Mucosa of rectum (tissue), 2 donors: ENCODE results near the gene PRLHR.

Experiments used
- H3K27ac ChIP-seq, 2 donors: one replicate each; pipeline ENCODE4 v1.7.0; 2013; ENCODE audit warnings: inconsistent platforms in 2 of 2, low read depth in 2 of 2, low read length in 2 of 2
- H3K27me3 ChIP-seq, 2 donors: one replicate each; pipeline ENCODE4 v1.7.0; 2013; ENCODE audit warnings: low read length in 2 of 2; ENCODE audit not compliant: control insufficient read depth in 2 of 2, insufficient read depth in 2 of 2
- H3K36me3 ChIP-seq, 2 donors: one replicate each; pipeline ENCODE4 v1.7.0; 2013; ENCODE audit warnings: low read length in 2 of 2; ENCODE audit not compliant: control insufficient read depth in 2 of 2, insufficient read depth in 2 of 2
- H3K4me1 ChIP-seq, 2 donors: one replicate each; pipeline ENCODE4 v1.7.0; 2013; ENCODE audit warnings: low read length in 2 of 2, mild to moderate bottlenecking in 1 of 2; ENCODE audit not compliant: control insufficient read depth in 2 of 2, insufficient read depth in 2 of 2
- H3K4me3 ChIP-seq, 2 donors: one replicate each; pipeline ENCODE4 v1.7.0; 2013; ENCODE audit warnings: low read length in 2 of 2
- H3K9ac ChIP-seq, 2 donors: one replicate each; pipeline ENCODE4 v1.7.0; 2013; ENCODE audit warnings: low read length in 2 of 2, low read depth in 1 of 2, mild to moderate bottlenecking in 1 of 2
- H3K9me3 ChIP-seq, 2 donors: one replicate each; pipeline ENCODE4 v1.7.0; 2013; ENCODE audit warnings: low read length in 2 of 2; ENCODE audit not compliant: control insufficient read depth in 2 of 2
- donor health status: healthy.
- donor health status: Normal muscosa, but diverticular disease.

The PRLHR gene

GRCh38 chr10:118573512-118573911 lies 21.9 kb downstream of the PRLHR start:
- Histone ChIP-seq H3K27me3 (no peaks in the 10 kb centered on the region), H3K4me1 (peaks cover 0 to 1% of the 10 kb centered on the region in 2 donors), H3K36me3 (no peaks in the 10 kb centered on the region), H3K9me3 (no peaks in the 10 kb centered on the region), H3K4me3 (no peak overlapping the region), H3K27ac (no peak overlapping the region), H3K9ac (no peak overlapping the region)

- Histone ChIP-seq H3K4me3 (no peak overlapping the region), H3K36me3 (no peaks in the 10 kb centered on the region), H3K27ac (no peak overlapping the region), H3K9ac (no peak overlapping the region), H3K27me3 (no peaks in the 10 kb centered on the region), H3K4me1 (peaks cover 0 to 3% of the 10 kb centered on the region in 2 donors), H3K9me3 (no peaks in the 10 kb centered on the region)
These were observed 23.0 kb downstream of the PRLHR start for GRCh38 chr10:118572256-118573041.

- Histone ChIP-seq H3K27ac (no peak overlapping the region), H3K36me3 (no peaks in the 10 kb centered on the region), H3K4me1 (peaks cover 0 to 3% of the 10 kb centered on the region in 2 donors), H3K4me3 (no peak overlapping the region), H3K9me3 (no peaks in the 10 kb centered on the region), H3K9ac (no peak overlapping the region), H3K27me3 (no peaks in the 10 kb centered on the region)
These were observed 24.3 kb downstream of the PRLHR start for GRCh38 chr10:118571123-118571522.

GRCh38 chr10:118570591-118570990 lies 24.9 kb downstream of the PRLHR start:
- Histone ChIP-seq H3K27me3 (no peaks in the 10 kb centered on the region), H3K36me3 (no peaks in the 10 kb centered on the region), H3K4me3 (no peak overlapping the region), H3K9me3 (no peaks in the 10 kb centered on the region), H3K9ac (no peak overlapping the region), H3K27ac (no peak overlapping the region), H3K4me1 (peaks cover 0 to 3% of the 10 kb centered on the region in 2 donors)

- Histone ChIP-seq H3K9me3 (no peaks in the 10 kb centered on the region), H3K27me3 (no peaks in the 10 kb centered on the region), H3K36me3 (no peaks in the 10 kb centered on the region), H3K4me3 (no peak overlapping the region), H3K9ac (no peak overlapping the region), H3K4me1 (peaks cover 0 to 3% of the 10 kb centered on the region in 2 donors), H3K27ac (no peak overlapping the region)
These were observed 25.6 kb downstream of the PRLHR start for GRCh38 chr10:118569882-118570252.

- no peaks in the 10 kb centered on the region for H3K27me3 ChIP-seq
- H3K27ac ChIP-seq = no peak overlapping the region
- H3K4me1 ChIP-seq = peaks cover 0 to 3% of the 10 kb centered on the region in 2 donors
- H3K4me3 ChIP-seq = no peak overlapping the region
- H3K9me3 ChIP-seq = no peaks in the 10 kb centered on the region
- H3K36me3 ChIP-seq = no peaks in the 10 kb centered on the region
- no peak overlapping the region for H3K9ac ChIP-seq
These were observed 26.1 kb downstream of the PRLHR start for GRCh38 chr10:118569241-118569881.

GRCh38 chr10:118568327-118568848 lies 27.1 kb downstream of the PRLHR start:
- Histone ChIP-seq H3K4me1 (peaks cover 0 to 3% of the 10 kb centered on the region in 2 donors), H3K27ac (no peak overlapping the region), H3K9ac (peak overlapping the region in 1 of 2 donors; percentile 37), H3K4me3 (peak overlapping the region in 1 of 2 donors; percentile 33), H3K36me3 (no peaks in the 10 kb centered on the region), H3K9me3 (no peaks in the 10 kb centered on the region), H3K27me3 (no peaks in the 10 kb centered on the region)

DNA sequence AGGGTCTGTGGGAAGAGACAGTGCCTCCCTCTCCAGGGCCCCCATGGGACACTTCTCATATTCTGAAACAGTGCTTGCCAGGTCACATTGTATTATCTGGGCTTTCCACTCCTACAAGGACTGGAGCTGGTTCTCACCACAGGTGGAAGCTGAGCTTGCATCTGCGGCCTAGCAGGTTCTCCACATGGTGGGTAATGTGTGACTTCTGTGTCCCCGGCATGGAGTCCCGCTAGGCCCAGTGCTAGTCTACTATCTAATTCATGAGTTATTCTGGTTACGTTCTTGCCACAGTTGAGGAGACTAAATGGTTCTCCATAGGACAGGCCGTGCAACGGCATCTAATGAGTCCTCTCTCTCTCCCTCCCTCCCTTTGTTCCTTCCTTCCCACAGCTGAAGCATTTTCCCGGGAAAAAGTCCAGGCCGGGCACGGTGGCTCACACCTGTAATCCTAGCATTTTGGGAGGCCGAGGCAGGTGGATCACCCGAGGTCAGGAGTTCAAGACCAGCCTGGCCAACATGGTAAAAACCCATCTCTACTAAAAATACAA lies 27.7 kb downstream of the PRLHR start:
- Histone ChIP-seq H3K9ac (no peak overlapping the region), H3K4me1 (peaks cover 0 to 3% of the 10 kb centered on the region in 2 donors), H3K4me3 (no peak overlapping the region), H3K9me3 (no peaks in the 10 kb centered on the region), H3K27ac (no peak overlapping the region), H3K27me3 (no peaks in the 10 kb centered on the region), H3K36me3 (no peaks in the 10 kb centered on the region)

DNA sequence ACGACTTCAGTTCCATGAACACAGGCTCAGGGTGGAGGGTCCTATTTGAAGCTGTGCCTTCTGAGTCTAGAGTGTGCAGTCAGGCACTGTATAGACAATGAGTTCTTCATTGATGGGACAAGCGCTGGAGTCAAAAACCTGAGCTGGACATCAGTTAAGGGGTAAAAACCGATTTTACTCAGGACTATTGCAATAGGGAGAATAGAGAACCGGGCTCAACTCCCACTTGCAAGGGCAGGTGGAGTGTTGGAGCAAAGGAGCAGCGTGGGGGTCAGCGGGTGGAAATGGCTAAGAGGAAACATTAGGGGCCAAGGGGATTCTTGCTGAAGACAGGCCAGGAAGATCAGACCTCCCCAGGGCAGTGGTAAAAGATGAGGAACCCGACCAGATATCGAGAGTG lies 28.5 kb downstream of the PRLHR start:
- Histone ChIP-seq H3K4me1 (peaks cover 0 to 3% of the 10 kb centered on the region in 2 donors), H3K9ac (no peak overlapping the region), H3K4me3 (no peak overlapping the region), H3K9me3 (no peaks in the 10 kb centered on the region), H3K27ac (no peak overlapping the region), H3K27me3 (no peaks in the 10 kb centered on the region), H3K36me3 (no peaks in the 10 kb centered on the region)
